ENCODE measurements around the gene IL1RAPL1.

Gene IL1RAPL1

GRCh38 chrX:28988246-28988645 is 401.0 kb downstream of the IL1RAPL1 start:
- no peak overlapping the region for H3K9ac ChIP-seq (ENCODE audit: low read depth, low read length)
- no peaks in the 10 kb centered on the region for H3K4me1 ChIP-seq (ENCODE audit: insufficient read depth, low read length)
- no peak overlapping the region for H3K27ac ChIP-seq (ENCODE audit: low read length)
- no peaks in the 10 kb centered on the region for H3K27me3 ChIP-seq (ENCODE audit: insufficient read depth, low read length)
- H3K36me3 ChIP-seq (ENCODE audit: insufficient read depth, low read depth, low read length) = no peaks in the 10 kb centered on the region
- no peak overlapping the region for H3K4me3 ChIP-seq (ENCODE audit: low read length)
- no peaks in the 10 kb centered on the region for H3K9me3 ChIP-seq (ENCODE audit: insufficient read depth, low read depth, low read length)

- no peaks in the 10 kb centered on the region for H3K36me3 ChIP-seq (ENCODE audit: insufficient read depth, low read depth, low read length)
These were observed 410.6 kb downstream of the IL1RAPL1 start for GRCh38 chrX:28997706-28998463.

GRCh38 chrX:28998609-28999135 is 411.4 kb downstream of the IL1RAPL1 start:
- Histone ChIP-seq H3K4me3 (ENCODE audit: low read length) (no peak overlapping the region), H3K27ac (ENCODE audit: low read length) (no peak overlapping the region), H3K9ac (ENCODE audit: low read depth, low read length) (no peak overlapping the region), H3K4me1 (ENCODE audit: insufficient read depth, low read length) (no peaks in the 10 kb centered on the region), H3K36me3 (ENCODE audit: insufficient read depth, low read depth, low read length) (no peaks in the 10 kb centered on the region), H3K27me3 (ENCODE audit: insufficient read depth, low read length) (no peaks in the 10 kb centered on the region), H3K9me3 (ENCODE audit: insufficient read depth, low read depth, low read length) (no peaks in the 10 kb centered on the region)

More at GRCh38 chrX:28997706-28998463, 410.6 kb downstream of the IL1RAPL1 start:
- Histone ChIP-seq H3K9ac (ENCODE audit: low read depth, low read length) (no peak overlapping the region), H3K27me3 (ENCODE audit: insufficient read depth, low read length) (no peaks in the 10 kb centered on the region), H3K9me3 (ENCODE audit: insufficient read depth, low read depth, low read length) (no peaks in the 10 kb centered on the region), H3K27ac (ENCODE audit: low read length) (no peak overlapping the region), H3K4me1 (ENCODE audit: insufficient read depth, low read length) (no peaks in the 10 kb centered on the region), H3K4me3 (ENCODE audit: low read length) (no peak overlapping the region)

- H3K9ac ChIP-seq (ENCODE audit: low read depth, low read length) = no peak overlapping the region
- no peaks in the 10 kb centered on the region for H3K9me3 ChIP-seq (ENCODE audit: insufficient read depth, low read depth, low read length)
- H3K27me3 ChIP-seq (ENCODE audit: insufficient read depth, low read length) = no peaks in the 10 kb centered on the region
- H3K27ac ChIP-seq (ENCODE audit: low read length) = no peak overlapping the region
- no peak overlapping the region for H3K4me3 ChIP-seq (ENCODE audit: low read length)
- H3K36me3 ChIP-seq (ENCODE audit: insufficient read depth, low read depth, low read length) = no peaks in the 10 kb centered on the region
- H3K4me1 ChIP-seq (ENCODE audit: insufficient read depth, low read length) = no peaks in the 10 kb centered on the region
These were observed 425.6 kb downstream of the IL1RAPL1 start for GRCh38 chrX:29012867-29013266.

GRCh38 chrX:29023207-29023606 is 436.0 kb downstream of the IL1RAPL1 start:
- no peaks in the 10 kb centered on the region for H3K9me3 ChIP-seq (ENCODE audit: insufficient read depth, low read depth, low read length)
- no peaks in the 10 kb centered on the region for H3K4me1 ChIP-seq (ENCODE audit: insufficient read depth, low read length)
- H3K36me3 ChIP-seq (ENCODE audit: insufficient read depth, low read depth, low read length) = no peaks in the 10 kb centered on the region
- H3K27me3 ChIP-seq (ENCODE audit: insufficient read depth, low read length) = no peaks in the 10 kb centered on the region
- no peak overlapping the region for H3K4me3 ChIP-seq (ENCODE audit: low read length)
- no peak overlapping the region for H3K9ac ChIP-seq (ENCODE audit: low read depth, low read length)
- H3K27ac ChIP-seq (ENCODE audit: low read length) = no peak overlapping the region

- Histone ChIP-seq H3K4me3 (ENCODE audit: low read length) (no peak overlapping the region), H3K27ac (ENCODE audit: low read length) (no peak overlapping the region), H3K9me3 (ENCODE audit: insufficient read depth, low read depth, low read length) (no peaks in the 10 kb centered on the region), H3K27me3 (ENCODE audit: insufficient read depth, low read length) (no peaks in the 10 kb centered on the region), H3K4me1 (ENCODE audit: insufficient read depth, low read length) (no peaks in the 10 kb centered on the region), H3K36me3 (ENCODE audit: insufficient read depth, low read depth, low read length) (no peaks in the 10 kb centered on the region), H3K9ac (ENCODE audit: low read depth, low read length) (no peak overlapping the region)
These were observed 437.6 kb downstream of the IL1RAPL1 start for GRCh38 chrX:29024871-29025270.

- no peaks in the 10 kb centered on the region for H3K9me3 ChIP-seq (ENCODE audit: insufficient read depth, low read depth, low read length)
- no peaks in the 10 kb centered on the region for H3K4me1 ChIP-seq (ENCODE audit: insufficient read depth, low read length)
- no peaks in the 10 kb centered on the region for H3K27me3 ChIP-seq (ENCODE audit: insufficient read depth, low read length)
- no peak overlapping the region for H3K27ac ChIP-seq (ENCODE audit: low read length)
- H3K4me3 ChIP-seq (ENCODE audit: low read length) = no peak overlapping the region
- H3K9ac ChIP-seq (ENCODE audit: low read depth, low read length) = no peak overlapping the region
- no peaks in the 10 kb centered on the region for H3K36me3 ChIP-seq (ENCODE audit: insufficient read depth, low read depth, low read length)
These were observed 452.3 kb downstream of the IL1RAPL1 start for GRCh38 chrX:29039501-29039900.

- H3K27ac ChIP-seq (ENCODE audit: low read length) = no peak overlapping the region
- H3K27me3 ChIP-seq (ENCODE audit: insufficient read depth, low read length) = no peaks in the 10 kb centered on the region
- no peaks in the 10 kb centered on the region for H3K9me3 ChIP-seq (ENCODE audit: insufficient read depth, low read depth, low read length)
- H3K9ac ChIP-seq (ENCODE audit: low read depth, low read length) = no peak overlapping the region
- H3K4me1 ChIP-seq (ENCODE audit: insufficient read depth, low read length) = no peaks in the 10 kb centered on the region
- H3K4me3 ChIP-seq (ENCODE audit: low read length) = no peak overlapping the region
- no peaks in the 10 kb centered on the region for H3K36me3 ChIP-seq (ENCODE audit: insufficient read depth, low read depth, low read length)
These were observed 452.9 kb downstream of the IL1RAPL1 start for GRCh38 chrX:29040160-29040559.

- no peaks in the 10 kb centered on the region for H3K4me1 ChIP-seq (ENCODE audit: insufficient read depth, low read length)
These were observed 455.1 kb downstream of the IL1RAPL1 start for GRCh38 chrX:29042341-29042740.

GRCh38 chrX:29043746-29044145 is 456.5 kb downstream of the IL1RAPL1 start:
- Histone ChIP-seq H3K9ac (ENCODE audit: low read depth, low read length) (no peak overlapping the region), H3K27me3 (ENCODE audit: insufficient read depth, low read length) (no peaks in the 10 kb centered on the region), H3K36me3 (ENCODE audit: insufficient read depth, low read depth, low read length) (no peaks in the 10 kb centered on the region), H3K4me3 (ENCODE audit: low read length) (no peak overlapping the region), H3K4me1 (ENCODE audit: insufficient read depth, low read length) (no peaks in the 10 kb centered on the region), H3K27ac (ENCODE audit: low read length) (no peak overlapping the region), H3K9me3 (ENCODE audit: insufficient read depth, low read depth, low read length) (no peaks in the 10 kb centered on the region)

More at GRCh38 chrX:29042341-29042740, 455.1 kb downstream of the IL1RAPL1 start:
- H3K36me3 ChIP-seq (ENCODE audit: insufficient read depth, low read depth, low read length) = no peaks in the 10 kb centered on the region
- H3K27ac ChIP-seq (ENCODE audit: low read length) = no peak overlapping the region
- H3K4me3 ChIP-seq (ENCODE audit: low read length) = no peak overlapping the region
- no peaks in the 10 kb centered on the region for H3K9me3 ChIP-seq (ENCODE audit: insufficient read depth, low read depth, low read length)
- no peaks in the 10 kb centered on the region for H3K27me3 ChIP-seq (ENCODE audit: insufficient read depth, low read length)
- no peak overlapping the region for H3K9ac ChIP-seq (ENCODE audit: low read depth, low read length)

GRCh38 chrX:29044423-29045184 is 457.4 kb downstream of the IL1RAPL1 start:
- no peak overlapping the region for H3K4me3 ChIP-seq (ENCODE audit: low read length)
- H3K27me3 ChIP-seq (ENCODE audit: insufficient read depth, low read length) = no peaks in the 10 kb centered on the region
- no peak overlapping the region for H3K9ac ChIP-seq (ENCODE audit: low read depth, low read length)
- H3K4me1 ChIP-seq (ENCODE audit: insufficient read depth, low read length) = no peaks in the 10 kb centered on the region
- H3K27ac ChIP-seq (ENCODE audit: low read length) = no peak overlapping the region
- no peaks in the 10 kb centered on the region for H3K36me3 ChIP-seq (ENCODE audit: insufficient read depth, low read depth, low read length)
- no peaks in the 10 kb centered on the region for H3K9me3 ChIP-seq (ENCODE audit: insufficient read depth, low read depth, low read length)

- H3K36me3 ChIP-seq (ENCODE audit: insufficient read depth, low read depth, low read length) = no peaks in the 10 kb centered on the region
- H3K9ac ChIP-seq (ENCODE audit: low read depth, low read length) = no peak overlapping the region
- H3K27ac ChIP-seq (ENCODE audit: low read length) = no peak overlapping the region
- H3K9me3 ChIP-seq (ENCODE audit: insufficient read depth, low read depth, low read length) = no peaks in the 10 kb centered on the region
- H3K4me1 ChIP-seq (ENCODE audit: insufficient read depth, low read length) = no peaks in the 10 kb centered on the region; the same call in 1 of the 2 replicates
- no peaks in the 10 kb centered on the region for H3K27me3 ChIP-seq (ENCODE audit: insufficient read depth, low read length)
- no peak overlapping the region for H3K4me3 ChIP-seq (ENCODE audit: low read length)
These were observed 478.2 kb downstream of the IL1RAPL1 start for GRCh38 chrX:29065477-29065876.
